PFSK-1 (cell line): ENCODE measurements around the gene RPLP1.

Experiments
- FOXP2 ChIP-seq: optimal IDR thresholded peaks from 2 replicates; pipeline ENCODE3; 2011; ENCODE audit warnings: borderline replicate concordance, control low read depth, inconsistent platforms; ENCODE audit not compliant: insufficient read depth; ENCODE audit errors: extremely low read length, extremely low read depth
- POLR2AphosphoS5 ChIP-seq: IDR thresholded peaks from 2 replicates; pipeline ENCODE4 v1.6.1; 2012; ENCODE audit warnings: low read depth, mild to moderate bottlenecking, control low read depth, low read length, moderate library complexity
- REST ChIP-seq, 2 experiments: IDR thresholded peaks; 2 replicates each; pipeline versions ENCODE4 v1.6.1 to v1.8.0; 2011 to 2012; ENCODE audit warnings: low read depth in 2 of 2, low read length in 2 of 2, control low read depth in 1 of 2, inconsistent platforms in 1 of 2, mild to moderate bottlenecking in 1 of 2, moderate library complexity in 1 of 2; ENCODE audit not compliant: insufficient read depth in 1 of 2
- SIN3A ChIP-seq: IDR thresholded peaks from 2 replicates; pipeline ENCODE4 v1.6.1; 2012; ENCODE audit warnings: mild to moderate bottlenecking, low read length, moderate library complexity, borderline replicate concordance; ENCODE audit not compliant: insufficient read depth
- TAF1 ChIP-seq: IDR thresholded peaks from 2 replicates; pipeline ENCODE4 v1.6.1; 2012; ENCODE audit warnings: low read length, control low read depth, borderline replicate concordance; ENCODE audit not compliant: insufficient read depth

Gene RPLP1

DNA sequence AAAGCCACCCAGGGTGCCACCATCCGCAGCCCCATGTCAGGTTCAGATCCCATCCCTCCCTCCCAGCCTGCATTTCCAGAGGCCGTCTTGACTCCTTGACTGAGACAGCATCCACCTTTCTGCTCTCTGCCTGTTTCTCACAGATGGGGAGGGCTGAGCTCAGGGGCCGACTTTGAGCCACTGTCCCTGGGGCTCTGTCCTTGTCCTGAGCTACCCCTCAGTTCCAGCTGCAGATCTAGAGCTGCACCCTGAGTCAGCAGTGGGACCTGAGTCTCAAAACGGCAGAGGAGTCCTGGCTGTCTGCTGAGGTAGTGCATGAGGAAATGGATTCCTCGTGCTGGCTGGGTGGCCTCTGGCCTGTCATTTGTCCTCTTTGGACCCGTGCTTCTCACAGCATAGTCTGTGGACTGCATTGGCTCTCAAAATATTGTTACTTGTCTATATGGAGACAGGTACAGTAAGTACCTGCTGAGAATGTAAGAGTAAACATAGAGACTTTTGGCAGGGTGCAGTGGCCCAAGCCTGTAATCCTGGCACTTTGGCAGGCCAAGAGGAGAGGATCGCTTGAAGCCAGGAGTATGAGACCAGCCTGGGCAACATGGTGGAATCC, 22.3 kb downstream of the RPLP1 start:
- TF ChIP-seq FOXP2 (no peak), SIN3A (no peak), TAF1 (no peak), REST (IDR thresholded peaks at IDR 0.05; ENCODE audit: insufficient read depth in 1 of 2, low read depth in 2 of 2, low read length in 2 of 2) (no peak), POLR2AphosphoS5 (no peak)

- TF ChIP-seq POLR2AphosphoS5 (no peak), SIN3A (no peak), REST (IDR thresholded peaks at IDR 0.05; ENCODE audit: insufficient read depth in 1 of 2, low read depth in 2 of 2, low read length in 2 of 2) (no peak), TAF1 (no peak), FOXP2 (no peak)
These were observed 23.2 kb downstream of the RPLP1 start for GRCh38 chr15:69475769-69476358.

DNA sequence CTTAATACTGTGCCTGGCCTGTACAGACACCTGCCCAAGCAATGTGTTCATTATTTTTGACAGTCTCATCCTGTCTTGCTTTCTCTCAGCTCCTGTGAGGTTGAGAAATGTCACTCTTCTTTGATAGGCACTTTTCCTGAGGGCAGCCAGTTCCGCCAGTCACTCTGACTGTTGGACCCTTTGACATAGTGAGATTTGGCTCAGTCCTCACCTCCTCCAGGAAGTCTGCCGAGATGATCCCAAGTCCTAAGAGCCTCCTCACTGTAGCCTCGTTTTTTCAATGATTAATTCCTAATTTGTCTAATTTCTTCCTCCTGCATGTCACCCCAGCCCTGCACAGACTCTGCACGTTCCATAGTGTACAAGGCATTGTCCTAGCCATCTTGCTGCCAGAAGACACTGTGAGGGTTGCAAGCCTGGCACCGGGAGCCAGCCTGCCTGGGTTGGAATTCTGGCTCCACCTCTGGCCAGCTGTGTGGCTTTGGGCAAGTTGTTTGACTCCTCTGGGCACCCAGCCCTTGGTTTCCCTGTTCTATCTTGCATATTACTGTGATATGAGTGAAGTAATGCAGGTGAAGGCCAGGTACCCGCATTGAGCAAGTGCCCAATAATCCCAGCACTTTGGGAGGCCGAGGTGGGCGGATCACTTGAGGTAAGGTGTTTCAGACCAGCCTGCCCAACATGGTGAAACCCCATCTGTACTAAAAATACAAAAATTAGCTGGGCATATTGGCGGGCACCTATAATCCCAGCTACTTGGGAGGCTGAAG, 24.3 kb downstream of the RPLP1 start:
- no peak for TF ChIP-seq TAF1
- no peak for TF ChIP-seq POLR2AphosphoS5
- no peak for TF ChIP-seq FOXP2
- no peak for TF ChIP-seq REST (IDR thresholded peaks at IDR 0.05; ENCODE audit: insufficient read depth in 1 of 2, low read depth in 2 of 2, low read length in 2 of 2)
- TF ChIP-seq SIN3A, result no peak

DNA sequence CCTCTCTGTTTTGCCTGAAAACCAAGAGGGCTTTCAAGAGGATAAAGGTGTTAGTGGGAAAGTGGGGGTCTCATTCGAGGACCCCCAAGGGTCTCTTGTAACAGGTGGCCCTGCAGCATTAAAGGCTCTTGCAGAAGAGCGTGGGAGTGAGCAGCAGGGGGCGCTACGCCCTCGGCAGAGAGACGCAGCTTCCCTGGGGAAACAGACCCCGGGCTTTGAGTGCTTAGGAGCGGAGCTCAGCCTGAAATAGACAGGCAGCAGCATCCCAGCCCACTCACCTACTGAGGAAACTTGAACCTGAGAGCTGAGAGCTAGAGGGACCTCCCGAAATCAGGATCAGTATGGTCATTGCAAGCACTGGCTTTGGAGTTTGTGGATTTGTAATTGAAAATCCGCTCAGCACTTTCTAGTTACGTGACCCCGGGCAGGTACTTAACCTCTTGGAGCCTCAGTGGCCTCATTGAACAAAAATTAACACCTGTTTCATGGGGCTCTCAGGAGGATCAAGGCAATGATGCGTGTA, 25.7 kb downstream of the RPLP1 start:
- no peak for TF ChIP-seq REST (IDR thresholded peaks at IDR 0.05; ENCODE audit: insufficient read depth in 1 of 2, low read depth in 2 of 2, low read length in 2 of 2)
- no peak for TF ChIP-seq SIN3A
